HG02763 (cell line): ENCODE data around the gene TRPM1.

ENCODE experiments used
- ATAC-seq: cut with Tn5 transposase; IDR thresholded peaks from one replicate; pipeline ENCODE4 v1.9.1; 2021; ENCODE audit warnings: mild to moderate bottlenecking, moderate library complexity; ENCODE audit not compliant: unreplicated experiment

TRPM1 gene

DNA sequence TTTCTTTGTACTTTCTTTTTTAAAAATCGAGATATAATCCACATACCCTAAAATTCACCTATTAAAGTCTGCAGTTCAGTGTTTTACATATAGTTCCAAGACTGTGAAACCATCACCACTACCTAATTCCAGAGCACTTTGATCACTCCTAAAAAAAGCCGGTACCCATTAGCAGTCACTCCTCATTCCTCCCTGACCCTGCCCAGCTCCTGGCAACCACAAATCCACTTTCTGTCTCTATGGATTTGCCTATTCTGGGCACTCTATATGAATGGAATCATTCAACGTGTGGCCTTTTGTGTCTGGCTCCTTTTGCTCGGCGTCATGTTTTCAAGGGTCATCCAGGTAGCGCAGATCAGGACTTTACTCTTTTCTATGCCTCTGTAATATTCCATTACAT, 17.3 kb downstream of the TRPM1 start:
- no peak for ATAC-seq

DNA sequence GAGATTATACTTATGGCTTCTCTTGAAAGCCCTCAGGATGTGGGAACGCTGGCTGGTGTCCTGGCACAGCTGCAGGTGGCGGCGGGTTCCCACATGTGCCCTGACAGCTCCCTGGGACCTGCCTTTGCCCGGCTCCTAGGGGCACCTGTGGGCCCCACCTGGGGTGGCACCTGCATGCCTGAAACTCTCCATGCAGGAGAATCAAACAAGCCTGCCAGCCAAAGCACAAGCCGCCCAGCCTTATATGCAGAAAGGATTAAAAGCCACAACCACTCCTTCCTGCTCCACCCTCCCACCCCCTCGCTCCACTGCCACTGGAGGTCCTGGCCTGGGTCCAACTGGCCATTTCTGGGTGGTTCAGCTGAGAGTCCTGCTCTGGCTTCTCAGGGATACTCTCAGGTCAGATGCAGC, 18.1 kb downstream of the TRPM1 start:
- no peak for ATAC-seq

DNA sequence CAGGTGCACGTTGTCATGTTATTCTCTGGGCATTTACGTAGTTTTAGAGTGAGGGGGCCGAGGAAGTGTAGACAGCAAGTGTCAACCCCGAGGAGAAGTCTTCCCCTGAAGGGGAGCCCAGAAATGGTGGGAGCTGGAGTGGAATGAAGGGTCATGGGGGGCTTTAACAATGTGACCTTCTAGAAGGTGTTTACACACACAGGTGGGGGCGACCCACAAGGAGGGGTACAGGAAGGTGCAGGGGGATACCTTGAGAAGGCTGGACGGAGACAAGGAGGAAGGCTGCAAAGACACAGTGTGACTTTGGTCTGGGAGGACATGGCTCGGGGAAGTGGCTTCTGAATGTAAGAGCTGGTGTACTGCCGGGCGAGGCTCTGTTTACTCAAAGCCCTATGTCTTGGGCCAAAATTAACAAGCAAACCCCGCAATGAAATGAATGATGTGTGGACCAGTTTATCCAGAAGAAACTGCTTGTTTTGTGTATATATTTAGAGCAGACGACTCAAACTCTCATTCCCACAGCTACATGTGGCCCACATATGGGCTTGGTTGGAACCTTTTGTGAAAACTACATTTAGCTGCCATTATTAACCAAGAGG, 18.7 kb downstream of the TRPM1 start:
- no peak for ATAC-seq

DNA sequence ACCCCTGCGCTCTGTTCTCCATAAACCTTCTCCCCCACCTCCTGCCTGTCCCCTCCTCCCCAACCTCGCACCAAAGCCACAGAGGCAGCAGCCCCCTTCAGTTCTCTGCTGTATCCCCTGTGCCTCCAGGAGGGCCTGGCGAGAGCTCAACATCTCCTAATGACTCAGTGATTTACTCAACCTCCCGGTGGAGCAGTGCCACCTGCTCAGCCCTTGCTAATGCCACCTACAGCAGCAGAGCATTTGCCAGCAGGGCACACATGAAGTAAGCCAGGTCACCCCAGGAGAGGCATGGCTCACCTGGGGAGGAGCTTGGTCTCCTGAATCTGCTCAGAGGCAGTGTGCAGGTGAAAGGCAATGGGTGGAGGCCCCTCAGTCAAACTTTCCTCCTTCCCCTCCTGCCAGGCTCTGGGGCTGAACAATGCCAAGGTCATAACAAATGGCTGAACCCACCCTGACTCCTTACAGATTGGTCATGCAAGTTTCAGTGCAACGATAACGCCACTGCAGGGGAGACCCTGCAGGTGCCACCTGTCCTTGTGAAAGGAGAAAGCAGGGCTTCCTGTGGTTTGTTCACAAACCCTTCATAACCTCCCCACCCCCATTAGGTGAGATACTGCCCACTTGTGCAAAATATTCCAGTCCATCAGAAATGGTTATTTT, 19.8 kb downstream of the TRPM1 start:
- ATAC-seq, result no peak

DNA sequence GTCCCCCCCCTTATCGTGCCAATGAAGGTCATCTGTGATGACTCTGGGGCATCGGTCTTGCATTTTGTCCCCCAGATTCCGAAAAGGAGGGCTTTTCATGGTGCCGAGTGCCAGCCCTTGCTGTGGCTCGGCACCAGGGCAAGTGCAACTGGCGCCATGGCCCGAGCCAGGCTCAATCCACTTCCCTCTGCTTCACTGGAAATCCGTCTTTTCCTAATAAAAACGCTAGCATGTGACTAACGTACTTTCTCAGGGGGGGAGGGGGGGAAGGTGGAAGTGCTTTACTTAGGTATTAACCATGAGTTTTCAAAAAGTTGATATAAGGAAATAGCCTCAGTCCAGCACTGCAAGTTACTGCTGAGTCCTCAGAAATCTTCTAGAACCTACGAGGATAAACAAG, 20.5 kb downstream of the TRPM1 start:
- no peak for ATAC-seq

DNA sequence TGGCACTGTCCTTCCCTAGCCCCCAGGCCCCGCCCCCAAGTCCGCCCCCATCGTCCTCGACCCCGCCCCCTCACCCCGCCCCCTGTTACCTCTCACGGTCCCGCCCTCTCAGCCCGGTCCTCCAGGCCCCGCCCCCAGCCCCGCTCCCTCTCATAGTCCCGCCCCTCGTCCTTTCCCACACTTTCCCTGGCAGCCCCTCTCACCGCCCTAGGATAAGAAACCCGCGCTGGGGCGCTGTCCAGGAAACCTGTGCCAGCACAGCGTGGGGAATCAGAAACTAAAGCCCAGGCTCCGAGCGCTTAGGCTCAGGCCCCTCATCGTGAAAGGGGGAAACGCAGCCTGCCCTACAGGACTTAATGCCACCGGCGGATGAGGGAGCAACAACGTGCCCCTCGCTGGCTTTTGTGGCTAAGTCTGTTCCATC, 20.9 kb downstream of the TRPM1 start:
- no peak for ATAC-seq

DNA sequence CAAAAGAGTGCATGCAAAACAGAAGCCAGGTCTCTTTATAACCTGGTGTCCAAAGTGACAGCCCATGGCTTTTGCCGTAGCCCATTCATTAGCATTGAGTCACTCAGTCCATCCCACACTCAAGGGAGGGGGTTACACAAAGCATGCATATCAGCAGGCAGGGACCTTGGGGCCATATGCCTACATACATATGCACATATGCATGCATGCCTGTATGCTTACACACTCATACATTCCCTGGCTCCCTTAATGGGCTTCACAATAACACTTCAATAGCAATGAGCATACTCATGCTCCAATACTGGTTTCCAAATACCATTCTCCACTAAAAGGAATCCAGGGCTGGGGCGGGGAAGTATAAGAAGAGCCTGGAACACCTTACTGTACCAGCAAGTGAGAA, 22.0 kb downstream of the TRPM1 start:
- no peak for ATAC-seq

DNA sequence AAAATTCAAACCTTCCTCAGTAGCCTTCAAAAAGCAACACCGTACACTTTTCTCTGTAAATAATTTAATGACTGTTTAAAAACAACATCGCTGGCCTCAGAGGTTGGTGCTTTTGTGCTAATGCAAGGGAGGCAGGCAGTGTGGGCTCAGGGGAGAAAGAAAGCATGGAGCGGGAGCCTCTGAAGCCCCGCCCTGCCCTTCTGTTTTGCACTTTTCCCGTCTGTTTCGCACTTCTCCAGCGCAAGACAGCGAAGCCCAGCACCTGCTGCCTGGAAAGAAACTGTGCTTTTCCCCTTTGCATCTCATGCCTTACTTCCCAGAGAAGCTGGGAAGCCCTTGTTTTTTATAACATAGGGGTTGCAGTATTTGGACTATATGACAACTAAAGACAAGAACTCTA, 23.1 kb downstream of the TRPM1 start:
- no peak for ATAC-seq

DNA sequence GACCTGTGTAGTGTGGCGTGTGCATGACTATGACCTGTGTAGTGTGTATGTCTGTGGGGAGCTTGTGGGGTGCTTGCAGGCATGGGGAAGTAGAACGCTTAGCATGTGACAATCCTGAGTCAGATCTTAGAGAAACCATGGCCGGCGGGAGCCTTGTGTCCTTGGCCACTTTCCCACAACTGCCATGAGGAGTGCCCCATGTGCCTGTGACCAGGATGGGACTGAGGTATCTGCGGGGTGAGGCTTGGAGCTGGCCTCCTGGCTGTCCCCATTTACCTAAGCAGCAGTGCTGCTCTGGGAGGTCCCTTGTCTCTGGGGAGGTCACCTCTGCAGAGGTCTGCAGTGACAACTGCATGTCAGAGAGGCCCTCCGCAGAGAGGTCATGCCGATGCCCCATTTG, 23.6 kb downstream of the TRPM1 start:
- ATAC-seq, result no peak

DNA sequence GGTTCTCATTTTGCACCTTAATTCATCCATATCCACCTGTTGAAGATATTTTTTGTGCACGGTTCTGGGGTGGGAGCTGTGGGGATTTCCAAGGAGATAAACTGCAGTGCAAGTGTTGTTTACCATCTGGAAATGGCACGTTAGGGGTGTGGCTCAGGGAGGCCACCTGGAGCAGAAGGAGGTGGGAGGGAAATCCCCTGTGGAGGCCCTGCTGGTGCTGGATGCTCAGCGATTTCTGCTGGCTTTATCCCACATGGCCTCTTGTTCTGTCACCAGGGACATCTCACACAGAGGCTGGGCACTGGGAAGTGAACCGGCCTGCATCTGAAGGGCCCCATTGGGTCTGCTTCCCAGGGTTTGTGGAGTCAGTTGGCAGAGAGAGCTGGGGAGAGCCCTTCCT, 24.3 kb downstream of the TRPM1 start:
- no peak for ATAC-seq

DNA sequence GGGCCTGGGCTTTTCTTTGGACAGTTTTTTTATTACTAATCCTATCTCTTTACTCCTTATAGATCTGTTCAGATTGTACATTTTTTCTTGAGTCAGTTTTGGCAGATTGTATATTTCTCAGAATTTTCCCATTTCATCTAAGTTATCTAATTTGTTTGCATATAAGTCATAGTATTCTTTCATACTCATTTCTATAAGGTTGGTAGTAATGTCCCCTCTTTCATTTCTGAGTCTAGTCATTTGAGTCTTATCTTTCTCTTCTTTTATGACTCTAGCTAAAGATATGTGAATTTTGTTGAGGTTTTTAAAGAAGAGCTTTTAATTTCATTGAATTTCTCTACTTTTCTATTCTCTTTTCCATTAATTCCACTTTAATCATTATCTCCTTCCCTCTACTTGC, 27.2 kb downstream of the TRPM1 start:
- no peak for ATAC-seq

DNA sequence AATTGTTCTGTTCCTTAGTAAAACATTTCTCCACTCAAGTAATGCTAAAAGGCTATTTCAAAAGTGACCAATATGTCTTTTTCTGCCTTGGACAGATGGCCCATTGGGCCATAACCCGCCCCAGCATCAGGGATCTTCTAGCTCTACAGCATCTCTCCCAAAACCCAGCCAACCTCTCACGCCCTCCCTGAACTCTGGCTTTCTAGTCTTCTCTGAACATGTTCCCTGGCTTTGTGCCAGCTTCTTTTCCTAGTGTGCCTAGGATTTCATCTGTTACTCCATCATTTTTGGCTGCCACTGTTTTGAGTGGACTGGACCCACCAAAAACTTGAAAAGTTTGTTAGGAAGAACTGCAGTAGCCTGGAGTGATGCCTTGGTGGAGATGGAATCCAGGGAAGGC, 30.7 kb downstream of the TRPM1 start:
- ATAC-seq, result no peak

DNA sequence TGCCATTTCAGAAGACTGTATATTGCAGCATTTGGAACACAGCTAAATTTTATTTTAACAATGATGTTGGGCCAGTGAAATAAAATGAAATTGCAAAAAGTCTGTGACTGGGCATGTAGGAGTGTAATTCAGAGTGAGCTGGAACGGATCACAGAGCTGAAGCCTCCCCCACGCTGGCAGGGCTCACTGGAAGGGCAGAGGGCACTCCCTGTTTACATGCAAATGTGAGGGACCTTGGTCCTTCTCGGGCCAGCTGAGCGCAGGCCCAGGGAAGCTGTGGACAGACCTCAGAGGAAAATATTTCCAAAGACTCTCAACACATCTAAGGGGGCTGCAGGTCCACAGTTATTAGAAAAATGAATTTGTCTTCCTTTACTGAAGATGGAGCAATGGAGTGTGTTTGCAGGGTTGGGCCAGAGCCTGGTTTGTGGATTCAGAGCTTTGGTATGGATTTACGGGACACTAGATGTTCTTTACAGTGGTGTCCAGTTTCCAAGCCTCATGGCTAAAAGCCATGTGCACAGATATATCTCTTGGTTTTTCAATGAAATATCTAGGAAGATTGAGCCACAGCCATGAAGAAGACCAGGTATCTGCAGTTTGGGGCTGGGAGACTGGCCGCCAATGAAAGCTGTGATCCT, 32.0 kb downstream of the TRPM1 start:
- no peak for ATAC-seq

DNA sequence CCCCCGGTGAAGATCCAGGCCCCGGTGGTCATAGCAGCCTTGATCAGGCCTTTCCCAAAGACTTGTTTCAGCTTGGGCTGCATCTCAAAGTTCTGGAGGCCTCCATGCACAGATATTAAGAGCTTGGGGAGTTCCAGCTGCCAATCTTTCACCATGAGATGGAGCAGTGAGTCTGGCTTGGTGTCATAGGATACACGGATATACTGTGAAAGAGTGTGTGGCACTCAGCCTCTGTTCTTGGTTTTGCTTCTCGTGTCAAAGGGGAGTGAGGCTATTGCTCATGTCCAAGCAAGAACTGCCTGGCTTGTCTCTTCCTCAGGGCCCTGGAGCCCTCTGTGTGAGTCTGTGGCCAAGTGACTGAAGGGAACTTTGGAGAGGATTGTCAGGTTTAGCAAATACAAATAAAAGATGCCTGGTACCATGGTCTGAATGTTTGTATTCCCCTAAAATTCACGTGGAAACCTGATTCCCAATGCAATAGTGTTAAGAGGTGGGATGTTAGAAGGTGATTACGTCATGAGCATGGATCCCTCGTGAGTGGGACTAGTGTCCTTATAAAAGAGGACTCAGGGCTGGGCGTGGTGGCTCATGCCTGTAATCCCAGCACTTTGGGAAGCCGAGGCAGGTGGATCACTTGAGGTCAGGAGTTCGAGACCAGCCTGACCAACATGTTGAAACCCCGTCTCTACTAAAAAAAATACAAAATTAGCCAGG, 33.5 kb downstream of the TRPM1 start:
- ATAC-seq, result no peak

DNA sequence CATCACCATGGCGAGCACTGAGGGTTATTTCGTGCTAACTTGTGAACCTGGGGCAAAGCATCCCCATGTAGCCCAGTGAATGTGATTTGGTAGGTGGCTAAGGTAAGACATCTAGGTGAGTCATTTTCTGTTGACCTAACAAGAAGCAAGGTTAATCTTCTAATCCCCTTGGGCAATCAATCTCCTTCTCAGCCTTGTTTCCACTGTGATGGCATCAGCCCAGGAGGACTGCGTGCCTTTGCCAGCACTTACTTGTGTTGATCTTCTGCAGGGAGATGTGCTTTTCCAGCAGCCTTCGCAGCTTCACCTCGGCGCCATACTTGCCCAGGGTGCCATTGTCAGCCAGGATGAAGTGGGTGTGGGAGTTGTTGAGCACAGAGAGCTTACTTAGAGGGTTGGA, 35.7 kb downstream of the TRPM1 start:
- no peak for ATAC-seq

DNA sequence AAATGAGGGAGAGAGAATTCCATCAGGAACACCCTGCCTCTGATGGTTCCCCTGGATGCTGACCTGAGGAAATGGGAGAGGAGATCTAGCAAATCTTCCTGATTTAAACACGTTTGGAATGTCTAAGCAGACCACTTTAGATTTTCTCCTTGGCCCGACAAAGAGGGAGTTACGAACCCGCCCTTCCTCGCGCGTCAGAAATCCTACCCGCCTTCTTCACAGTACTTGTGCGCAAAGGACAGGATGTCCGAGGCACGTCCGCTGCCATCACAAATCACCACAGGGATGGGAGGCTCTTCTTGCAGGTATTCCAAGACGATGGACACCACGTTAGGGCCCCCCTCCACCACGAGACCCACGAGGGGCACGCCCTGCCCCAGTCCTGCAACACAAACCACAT, 38.6 kb downstream of the TRPM1 start:
- no peak for ATAC-seq

DNA sequence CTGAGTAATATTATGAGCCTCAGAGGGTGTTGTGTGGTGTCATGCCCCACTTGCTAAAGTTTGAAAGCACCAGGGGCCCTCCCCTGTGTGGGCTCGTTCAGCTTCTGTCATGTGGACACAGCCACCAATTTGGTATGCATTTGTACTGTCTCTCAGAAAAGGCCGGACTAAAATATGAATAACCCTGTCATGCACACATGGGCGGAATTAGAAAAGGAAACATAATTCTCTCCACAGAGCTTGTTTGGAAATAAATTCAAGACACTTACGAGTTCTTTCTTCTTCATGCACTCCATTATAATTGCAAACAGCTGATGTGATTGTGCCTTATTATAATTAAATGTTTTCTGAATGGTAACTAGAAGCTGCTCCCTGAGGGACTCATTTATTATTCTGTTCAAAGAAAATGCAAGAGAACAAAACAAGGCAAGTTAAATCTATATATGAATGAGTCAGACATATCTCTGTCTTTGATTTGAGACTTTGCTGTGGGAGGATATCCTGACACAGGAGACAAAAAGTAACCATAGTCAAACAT, 39.1 kb downstream of the TRPM1 start:
- no peak for ATAC-seq

DNA sequence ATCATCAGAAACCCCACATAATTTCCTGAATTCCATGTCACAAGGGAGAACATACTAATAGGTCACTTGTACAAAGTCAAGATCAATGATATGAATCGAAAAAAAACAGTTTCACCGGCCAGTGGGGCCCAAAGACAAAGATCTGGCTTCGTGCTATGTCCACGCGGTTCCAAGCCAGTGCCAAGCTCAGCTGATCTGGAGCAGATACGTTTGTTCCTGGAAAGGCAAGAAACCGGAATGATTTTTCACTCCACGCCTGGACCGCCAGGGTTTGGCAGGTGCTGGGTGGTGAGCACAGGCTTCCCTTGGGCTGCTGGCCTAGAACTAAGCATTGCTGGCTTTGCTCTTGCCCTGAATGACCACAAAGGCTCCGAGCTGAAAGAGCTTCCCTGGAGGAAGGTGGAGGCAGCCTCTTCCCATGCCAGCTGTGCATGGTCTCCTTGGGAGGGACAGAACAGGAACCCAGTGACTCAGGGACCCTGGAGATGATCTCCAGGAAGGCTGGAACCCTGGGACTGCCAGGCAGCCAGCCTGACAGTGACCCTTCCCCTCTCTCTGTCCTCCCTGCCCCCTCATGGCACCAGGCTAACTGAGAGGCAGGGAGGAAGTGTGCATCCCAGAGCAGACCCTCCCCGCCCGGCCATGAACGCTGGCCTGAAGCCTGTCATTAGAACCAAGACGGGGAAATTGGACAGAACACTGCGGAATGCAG, 40.9 kb downstream of the TRPM1 start:
- no peak for ATAC-seq

DNA sequence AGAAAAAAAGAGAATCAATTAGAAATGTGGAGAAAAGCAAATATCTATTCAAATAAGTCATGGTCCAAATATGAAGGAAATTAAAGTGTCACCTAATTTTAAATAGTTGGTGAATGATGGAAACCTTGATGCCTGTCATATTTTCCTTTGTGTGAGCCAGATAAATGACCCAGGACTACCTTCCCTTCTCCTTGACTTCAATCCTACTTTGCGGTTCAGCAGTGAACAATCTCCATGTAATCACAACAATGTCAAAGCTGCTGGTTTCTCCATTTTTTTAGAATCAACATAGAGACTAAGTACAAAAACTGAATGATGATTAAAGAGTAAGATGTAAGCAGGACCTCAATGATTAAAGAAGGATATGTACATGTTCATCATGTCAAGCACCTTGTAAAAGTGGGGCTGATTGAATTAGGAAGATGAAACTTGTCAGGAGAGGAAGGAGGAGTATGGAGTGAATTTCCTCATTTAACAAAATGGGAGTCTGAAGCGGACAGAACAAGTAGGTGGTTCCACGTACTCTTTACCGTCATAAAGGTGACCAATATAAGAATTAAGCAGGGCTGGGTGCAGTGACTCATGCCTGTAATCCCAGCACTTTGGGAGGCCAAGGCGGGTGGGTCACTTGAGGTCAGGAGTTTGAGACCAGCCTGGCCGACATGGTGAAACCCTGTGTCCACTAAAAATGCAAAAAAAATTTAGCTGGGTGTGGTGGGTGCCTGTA, 43.1 kb downstream of the TRPM1 start:
- no peak for ATAC-seq

DNA sequence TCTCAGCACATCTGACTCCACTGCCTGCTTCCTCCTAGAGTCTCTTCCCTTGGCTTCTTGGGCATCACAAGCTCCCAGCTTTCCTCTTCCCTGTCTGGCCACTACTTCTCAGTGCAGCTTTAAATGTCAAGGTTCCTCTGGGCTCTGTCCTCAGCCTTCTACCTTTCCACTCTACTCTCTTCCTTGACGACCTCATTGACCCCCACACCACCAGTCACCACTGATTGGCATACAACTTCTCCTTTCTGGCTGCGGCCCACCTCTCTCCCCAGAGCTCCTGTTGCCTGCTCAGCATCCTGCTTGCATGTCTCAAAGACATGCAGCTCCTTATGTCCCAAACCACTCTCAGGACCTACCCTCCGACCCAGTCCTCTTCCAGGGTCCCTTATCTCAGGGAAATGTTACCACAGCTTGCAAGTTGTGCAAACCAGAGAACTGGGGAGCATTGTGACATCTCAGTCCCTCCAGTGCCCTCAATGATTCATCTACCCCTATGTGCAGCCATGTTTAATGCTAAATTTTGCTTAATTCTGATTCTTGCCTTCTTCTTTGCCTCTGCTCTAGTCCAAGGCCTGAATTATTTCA, 49.9 kb downstream of the TRPM1 start:
- no peak for ATAC-seq
